GM21737 (cell line): ENCODE measurements around the gene MON2.
"Not testable (repeated sequence)": the region's sequence is repeated elsewhere in the genome, so short reads cannot be mapped to it uniquely, and the experiment has no call there.

ENCODE experiments used
- ATAC-seq: cut with Tn5 transposase; IDR thresholded peaks from one replicate; pipeline ENCODE4 v1.9.1; 2021; ENCODE audit warnings: mild to moderate bottlenecking, moderate library complexity; ENCODE audit not compliant: unreplicated experiment

The MON2 gene

GRCh38 chr12:62472472-62472871, 5.8 kb downstream of the MON2 start:
- ATAC-seq, result no peak

- no peak for ATAC-seq
These were observed 15.4 kb downstream of the MON2 start for GRCh38 chr12:62481843-62482540.

GRCh38 chr12:62482769-62483168, 16.1 kb downstream of the MON2 start:
- ATAC-seq, result no peak

DNA sequence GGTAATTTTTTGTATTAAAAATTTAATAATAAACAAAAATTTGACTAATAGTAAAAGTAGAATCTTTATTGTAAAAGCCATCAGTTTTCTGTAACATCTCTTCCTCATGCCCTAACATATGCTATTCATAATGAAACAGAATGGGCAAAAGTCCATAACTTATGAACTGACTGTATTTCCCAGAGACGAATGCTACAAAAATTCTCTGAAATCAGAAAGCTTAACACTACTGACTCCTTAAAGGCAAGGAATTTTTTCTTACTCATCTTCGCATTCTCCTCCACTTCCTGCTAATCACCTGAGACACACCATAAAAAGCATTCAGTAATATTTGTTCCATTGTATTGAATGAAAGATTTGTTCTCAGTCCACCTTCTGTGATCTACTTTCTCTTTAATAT, 17.6 kb downstream of the MON2 start:
- no peak for ATAC-seq

GRCh38 chr12:62505786-62506185, 39.2 kb downstream of the MON2 start:
- ATAC-seq, result no peak

DNA sequence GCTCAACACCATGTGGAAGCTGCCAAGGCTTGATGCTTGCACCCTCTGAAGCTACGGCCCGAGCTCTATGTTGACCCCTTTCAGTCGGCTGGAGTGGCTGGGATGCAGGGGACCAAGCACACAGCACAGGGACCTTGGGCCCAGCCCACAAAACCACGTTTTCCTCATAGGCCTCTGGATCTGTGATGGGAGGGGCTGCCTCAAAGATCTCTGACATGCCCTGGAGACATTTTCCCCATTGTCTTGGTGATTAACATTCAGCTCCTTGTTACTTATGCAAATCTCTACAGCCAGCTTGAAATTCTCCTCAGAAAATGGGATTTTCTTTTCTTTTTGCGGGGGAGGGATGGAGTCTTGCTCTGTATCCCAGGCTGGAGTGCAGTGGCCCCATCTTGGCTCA, 46.3 kb downstream of the MON2 start:
- no peak for ATAC-seq

DNA sequence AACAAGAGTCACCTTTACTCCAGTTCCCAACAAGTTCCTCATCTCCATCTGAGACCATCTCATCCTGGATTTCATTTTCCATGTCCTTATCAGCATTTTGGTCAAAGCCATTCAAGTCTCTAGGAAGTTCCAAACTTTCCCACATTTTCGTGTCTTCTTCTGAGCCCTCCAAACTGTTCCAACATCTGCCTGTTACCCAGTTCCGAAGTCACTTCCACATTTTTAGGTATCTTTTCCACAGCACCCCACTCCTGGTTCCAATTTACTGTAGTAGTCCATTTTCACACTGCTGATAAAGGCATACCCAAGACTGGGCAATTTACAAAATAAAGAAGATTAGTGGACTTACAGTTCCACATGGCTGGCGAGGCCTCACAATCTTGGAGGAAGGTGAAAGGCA, 47.5 kb downstream of the MON2 start:
- not testable (repeated sequence) for ATAC-seq

GRCh38 chr12:62516927-62517326, 50.3 kb downstream of the MON2 start:
- no peak for ATAC-seq

- no peak for ATAC-seq
These were observed 51.3 kb downstream of the MON2 start for GRCh38 chr12:62517887-62518286.

GRCh38 chr12:62519043-62519442, 52.4 kb downstream of the MON2 start:
- no peak for ATAC-seq

DNA sequence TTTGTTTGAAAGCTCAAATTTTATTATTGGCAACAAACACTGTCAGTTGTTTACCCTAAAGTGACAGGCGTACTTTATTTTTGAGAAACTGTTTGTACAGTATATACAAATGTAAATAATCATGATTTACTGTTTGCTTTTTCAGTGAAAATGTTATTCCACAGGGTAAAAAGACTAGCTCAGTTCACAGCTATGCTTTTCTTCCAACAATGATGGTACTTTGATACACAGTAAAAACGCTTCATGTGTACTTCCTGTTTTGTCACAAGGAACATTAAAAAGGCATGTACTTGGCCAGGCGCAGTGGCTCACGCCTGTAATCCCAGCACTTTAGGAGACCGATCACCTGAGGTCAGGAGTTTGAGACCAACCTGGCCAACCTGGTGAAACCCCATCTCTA, 53.7 kb downstream of the MON2 start:
- ATAC-seq, result no peak

- ATAC-seq, result no peak
These were observed 56.4 kb downstream of the MON2 start for GRCh38 chr12:62522984-62523383.

GRCh38 chr12:62523619-62524018, 57.0 kb downstream of the MON2 start:
- ATAC-seq, result no peak

DNA sequence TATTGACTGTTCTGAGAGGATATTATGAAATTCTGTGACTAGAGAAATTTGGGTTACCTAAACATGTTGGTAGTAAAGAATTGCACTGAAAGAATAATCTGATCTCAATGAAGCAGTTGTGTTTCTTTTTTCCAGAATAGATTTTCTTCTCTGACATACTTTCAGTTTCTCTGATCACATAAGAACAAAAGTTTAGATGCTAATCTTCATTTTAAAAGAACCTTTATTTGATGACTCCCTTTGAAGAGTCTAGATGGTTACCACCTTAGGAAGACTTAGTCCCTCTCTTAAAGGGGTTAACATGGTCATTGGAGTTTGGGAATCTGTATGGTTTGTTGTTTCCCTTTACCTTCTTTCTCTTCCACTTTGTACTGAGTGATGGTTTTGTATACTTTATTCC, 58.6 kb downstream of the MON2 start:
- ATAC-seq, result no peak

DNA sequence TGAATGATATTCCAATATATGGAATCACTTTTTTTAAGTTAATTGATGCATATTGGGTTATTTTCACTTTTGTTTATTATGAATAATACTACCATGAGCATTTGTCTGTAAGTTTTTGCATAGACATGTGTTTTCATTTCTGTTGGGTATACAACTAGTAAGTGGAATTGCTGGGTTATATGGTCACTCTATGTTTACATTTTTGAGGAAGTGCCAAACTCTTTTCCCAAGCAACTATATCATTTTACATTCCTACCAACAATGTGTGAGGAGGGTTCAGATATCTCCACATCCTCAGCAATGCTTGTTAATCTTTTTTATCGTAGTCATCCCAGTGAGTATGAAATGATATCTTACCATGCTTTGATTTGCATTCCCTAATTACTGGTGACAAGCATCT, 64.0 kb downstream of the MON2 start:
- no peak for ATAC-seq

GRCh38 chr12:62532333-62532732, 65.7 kb downstream of the MON2 start:
- ATAC-seq, result no peak

- no peak for ATAC-seq
These were observed 66.6 kb downstream of the MON2 start for GRCh38 chr12:62533087-62533754.

DNA sequence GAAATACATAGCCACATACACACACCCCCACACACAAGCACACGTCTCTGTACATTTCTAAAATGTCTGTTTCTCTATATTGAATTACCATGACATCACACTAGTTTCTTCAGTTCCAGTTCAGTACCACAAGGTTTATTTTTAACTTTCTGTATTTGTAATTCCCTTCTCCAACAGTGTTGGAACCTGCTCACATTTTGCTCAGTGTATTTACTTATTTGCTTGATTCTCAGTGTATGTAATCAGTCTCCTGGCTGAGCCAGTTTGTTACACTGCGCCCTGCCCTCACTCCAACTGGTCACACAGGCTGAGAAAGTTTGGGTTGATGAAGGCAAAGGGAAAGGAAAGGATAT, 67.1 kb downstream of the MON2 start:
- ATAC-seq, result no peak

DNA sequence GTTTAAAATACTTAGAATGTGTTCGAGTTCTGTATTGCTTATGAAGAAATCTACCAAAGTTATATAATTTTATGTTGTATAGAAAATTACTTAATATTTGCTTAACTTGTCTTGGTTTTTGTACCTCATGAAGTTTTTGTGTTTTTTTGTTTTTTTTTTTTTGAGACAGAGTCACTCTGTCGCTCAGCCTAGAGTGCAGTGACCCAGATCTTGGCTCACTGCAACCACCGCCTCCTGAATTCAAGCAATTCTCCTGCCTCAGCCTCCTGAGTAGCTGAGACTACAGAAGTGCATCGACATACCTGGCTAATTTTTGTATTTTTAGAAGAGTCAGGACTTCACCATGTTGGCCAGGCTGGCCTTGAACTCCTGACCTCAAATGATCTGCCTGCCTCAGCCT, 69.9 kb downstream of the MON2 start:
- no peak for ATAC-seq

- ATAC-seq, result no peak
These were observed 70.9 kb downstream of the MON2 start for GRCh38 chr12:62537551-62537950.

DNA sequence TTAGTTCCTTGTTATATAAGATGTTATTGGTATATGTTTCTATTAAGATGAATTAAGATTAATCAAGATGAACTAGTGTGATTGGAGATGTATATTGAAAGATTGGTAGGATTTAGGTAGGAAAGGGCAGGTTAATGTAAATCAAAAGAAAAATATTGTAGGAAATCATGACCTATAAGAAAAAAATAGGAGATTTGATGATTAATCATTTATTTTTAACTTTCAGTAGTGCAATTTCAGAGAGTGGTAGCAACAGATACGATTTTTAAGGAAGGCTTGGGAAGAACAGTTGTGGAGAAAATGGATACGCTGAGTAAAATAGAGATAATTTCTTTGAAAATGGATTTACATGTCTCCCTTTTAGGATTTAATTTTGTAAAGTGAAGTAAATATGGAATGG, 73.7 kb downstream of the MON2 start:
- no peak for ATAC-seq

DNA sequence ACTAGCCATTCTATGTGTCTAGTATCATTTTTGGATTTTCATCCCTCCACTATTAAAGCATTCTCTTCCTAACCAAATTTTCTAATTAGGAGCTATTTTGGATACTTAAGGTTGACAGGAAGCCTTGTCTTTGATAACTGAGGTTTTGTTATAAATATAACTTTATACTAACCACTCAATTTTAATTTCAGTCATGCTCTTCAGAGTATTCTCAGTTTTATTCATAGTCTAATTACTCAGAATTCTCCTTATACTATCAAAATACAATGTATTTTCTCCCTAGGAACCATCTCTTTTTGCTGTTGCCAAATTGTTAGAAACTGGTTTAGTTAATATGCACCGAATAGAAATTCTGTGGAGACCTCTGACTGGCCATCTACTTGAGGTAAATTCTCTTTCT, 76.2 kb downstream of the MON2 start:
- no peak for ATAC-seq

DNA sequence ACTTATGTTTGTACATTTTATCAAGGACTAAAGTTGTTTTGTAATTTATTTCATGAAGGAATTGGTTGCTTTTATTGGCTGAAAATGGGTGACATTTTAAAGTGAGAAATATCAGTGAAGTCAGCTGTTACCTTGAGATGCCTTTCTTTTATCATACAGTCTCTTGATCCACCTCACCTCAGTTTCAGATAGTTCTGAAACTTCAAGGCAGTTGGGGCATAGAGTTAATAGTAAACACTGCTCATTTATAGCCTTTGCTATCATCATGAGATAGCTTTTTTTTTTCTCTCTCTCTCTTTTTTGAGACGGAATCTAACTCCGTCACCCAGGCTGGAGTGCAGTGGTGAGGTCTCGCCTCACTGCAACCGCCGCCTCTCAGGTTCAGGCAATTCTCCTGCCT, 76.7 kb downstream of the MON2 start:
- no peak for ATAC-seq
